ENCODE measurements around the gene ZNF433. TPM values are rescaled to one million over a fixed set of nuclear protein-coding genes. Genes with fewer than 3 reads are reported as not detected.

Gene ZNF433
- polyA plus RNA-seq, 1 donor from 2014 or later: 40.6 TPM

GRCh38 chr19:11970174-11970573 is 65.3 kb downstream of the ZNF433 start:
- no peak for TF ChIP-seq POLR2AphosphoS5 (IDR thresholded peaks at IDR 0.05)
- no peak for TF ChIP-seq MXI1 (conservative IDR thresholded peaks at IDR 0.05; ENCODE audit: poor library complexity, severe bottlenecking)
- TF ChIP-seq SMC3 (conservative IDR thresholded peaks at IDR 0.05; ENCODE audit: poor library complexity): no peak
- H3K4me2 ChIP-seq (ENCODE audit: low read length): no peak overlapping the region
- no peaks in the 10 kb centered on the region for H3K36me3 ChIP-seq (ENCODE audit: insufficient read depth, low read length)
- peaks cover 5% of the 10 kb centered on the region for H3K79me2 ChIP-seq (replicated peaks; ENCODE audit: insufficient read depth, low read length)
- H3K9ac ChIP-seq (ENCODE audit: low read length): no peak overlapping the region
- H3F3A ChIP-seq (ENCODE audit: insufficient read depth, low read length, poor library complexity, severe bottlenecking): no peaks in the 10 kb centered on the region
- H3K4me3 ChIP-seq (ENCODE audit: low read length): no peak overlapping the region
- H3K27ac ChIP-seq (ENCODE audit: low read length): no peak overlapping the region
- no peaks in the 10 kb centered on the region for H3K27me3 ChIP-seq (ENCODE audit: insufficient read depth, low read depth, low read length)
- H2AFZ ChIP-seq (ENCODE audit: low read depth, low read length): no peak overlapping the region
- H3K9me2 ChIP-seq (ENCODE audit: insufficient read depth, low read length): no peaks in the 10 kb centered on the region
- no peaks in the 10 kb centered on the region for H4K20me1 ChIP-seq (ENCODE audit: insufficient read depth)
- peaks cover 4% of the 10 kb centered on the region for H3K9me3 ChIP-seq (ENCODE audit: low read length)

DNA sequence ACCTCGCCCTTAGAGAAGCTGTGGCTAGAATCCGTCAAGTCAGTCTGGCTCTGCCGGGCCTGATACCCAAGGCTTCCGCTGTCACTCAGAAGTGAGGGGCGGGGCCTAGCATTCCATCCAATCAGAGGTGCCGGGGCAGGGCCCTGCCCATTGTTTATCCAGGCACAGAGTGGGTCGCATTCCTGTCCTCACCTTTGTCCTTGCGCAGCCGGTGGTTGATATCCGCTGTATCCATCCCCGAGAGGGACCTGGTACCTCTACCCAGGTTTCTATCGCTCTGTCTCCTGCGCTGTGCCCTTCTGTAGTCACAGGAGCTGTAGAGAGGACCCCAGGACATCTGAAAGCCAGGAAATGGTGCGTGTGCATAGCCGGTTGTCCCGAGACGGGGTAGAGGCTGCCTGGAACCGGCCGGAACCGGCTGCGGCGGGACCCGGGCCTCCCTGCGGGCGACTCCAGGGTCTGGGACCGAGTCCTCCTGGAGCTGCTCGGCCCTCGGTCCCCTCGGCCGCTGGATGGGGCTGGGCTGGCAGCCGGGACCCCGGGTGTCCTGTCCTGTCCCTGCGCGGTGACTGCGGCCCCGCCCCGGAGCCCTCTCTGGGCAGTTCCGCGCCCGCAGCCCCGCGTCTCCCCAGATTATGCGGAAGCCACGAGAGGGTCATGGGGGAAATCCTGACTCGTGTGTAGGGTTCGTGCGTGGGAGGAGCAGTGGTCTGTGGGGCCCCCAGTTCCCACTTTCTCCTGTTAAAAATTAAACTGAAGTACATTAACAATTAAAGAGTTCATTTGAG is 70.4 kb downstream of the ZNF433 start, which contains the start of gene ZNF763:
Gene ZNF763, plus strand, starts transcription at position 183 of the 788 bp plus-strand sequence. Its CDS starts 169 bp downstream, at position 352.
- no peaks in the 10 kb centered on the region for H3F3A ChIP-seq (ENCODE audit: insufficient read depth, low read length, poor library complexity, severe bottlenecking)
- H3K27ac ChIP-seq (ENCODE audit: low read length): peak within 1 kb of the TSS; percentile 91
- H3K9me2 ChIP-seq (ENCODE audit: insufficient read depth, low read length): no peaks in the 10 kb centered on the region
- H3K4me2 ChIP-seq (ENCODE audit: low read length): peak within 1 kb of the TSS; percentile 79
- H4K20me1 ChIP-seq (ENCODE audit: insufficient read depth): no peaks in the 10 kb centered on the region
- peak within 1 kb of the TSS; percentile 89 for H3K9ac ChIP-seq (ENCODE audit: low read length)
- no peaks in the 10 kb centered on the region for H3K9me3 ChIP-seq (ENCODE audit: low read length)
- H3K36me3 ChIP-seq (ENCODE audit: insufficient read depth, low read length): no peaks in the 10 kb centered on the region
- no peaks in the 10 kb centered on the region for H3K27me3 ChIP-seq (ENCODE audit: insufficient read depth, low read depth, low read length)
- TF ChIP-seq EZH2 (IDR thresholded peaks at IDR 0.05; ENCODE audit: borderline replicate concordance, insufficient read depth, low read length, poor library complexity, severe bottlenecking): no peak
- TF ChIP-seq SMC3 (conservative IDR thresholded peaks at IDR 0.05; ENCODE audit: poor library complexity): no peak
- peak; percentile 86 for TF ChIP-seq REST (IDR thresholded peaks at IDR 0.05; ENCODE audit: borderline replicate concordance)
- TF ChIP-seq CTCF (IDR thresholded peaks at IDR 0.05; ENCODE audit: poor library complexity, severe bottlenecking): no peak
- TF ChIP-seq RAD21 (conservative IDR thresholded peaks at IDR 0.05): no peak
- peak; percentile 55 for TF ChIP-seq MXI1 (conservative IDR thresholded peaks at IDR 0.05; ENCODE audit: poor library complexity, severe bottlenecking)
- peak; percentile 87 for TF ChIP-seq POLR2AphosphoS5 (IDR thresholded peaks at IDR 0.05)
- TF ChIP-seq TAF1 (IDR thresholded peaks at IDR 0.05; ENCODE audit: low read depth): peak; percentile 92
- TF ChIP-seq EP300 (conservative IDR thresholded peaks at IDR 0.05; ENCODE audit: poor library complexity, severe bottlenecking): peak; percentile 17
- peaks cover 5% of the 10 kb centered on the region for H3K79me2 ChIP-seq (replicated peaks; ENCODE audit: insufficient read depth, low read length)
- H2AFZ ChIP-seq (ENCODE audit: low read depth, low read length): peak within 1 kb of the TSS; percentile 70
- H3K4me3 ChIP-seq (ENCODE audit: low read length): peak within 1 kb of the TSS; percentile 85

Small RNAs within 50 kb of the gene (small RNA-seq; reads per million reads assigned to genes)
- gene RNA5SP464: 0 reads per million in 3 experiments
- gene RNA5SP465: 0 reads per million in 3 experiments
- gene RNA5SP466: 0 reads per million in 3 experiments

Other genes starting within 250 kb of the ZNF433 start
- gene ZNF491, start 237.2 kb downstream of the ZNF433 start, polyA plus RNA-seq: 26.0 and 29.8 TPM in 2 replicates
- gene ZNF440, start 221.4 kb downstream of the ZNF433 start, polyA plus RNA-seq: 24.7 and 26.6 TPM in 2 replicates
- 1.5 and 2.0 TPM in 2 replicates for gene ZNF439, start 187.0 kb downstream of the ZNF433 start, polyA plus RNA-seq
- 14.4 and 23.1 TPM in 2 replicates for gene ZNF69, start 147.9 kb downstream of the ZNF433 start, polyA plus RNA-seq
- gene ZNF700, start 110.6 kb downstream of the ZNF433 start, polyA plus RNA-seq: 32.8 and 35.9 TPM in 2 replicates
- gene ZNF763, start 70.6 kb downstream of the ZNF433 start, polyA plus RNA-seq: 12.8 and 17.9 TPM in 2 replicates
- 0.21 TPM in 1 of 2 replicates, not detected in the other for gene ZNF878, start 17.3 kb upstream of the ZNF433 start, polyA plus RNA-seq
- 11.1 and 15.1 TPM in 2 replicates for gene ZNF844, start 29.1 kb upstream of the ZNF433 start, polyA plus RNA-seq
- 12.0 and 15.3 TPM in 2 replicates for gene ZNF20, start 104.7 kb upstream of the ZNF433 start, polyA plus RNA-seq
- gene ZNF625, start 121.1 kb upstream of the ZNF433 start, polyA plus RNA-seq: 11.2 and 11.6 TPM in 2 replicates
- 14.2 and 16.2 TPM in 2 replicates for gene ZNF136, start 127.4 kb upstream of the ZNF433 start, polyA plus RNA-seq

Data from neural cell (in vitro differentiated cells).